Fibroblast of lung (primary cell): ENCODE results near the gene R3HCC1L. TPM values are rescaled to one million over a fixed set of nuclear protein-coding genes. Genes with fewer than 3 reads are reported as not detected.

Experiments used
- DNase-seq, 2 donors: peaks; one replicate each; pipeline versions ENCODE4 v3.0.0 to v3.0.0-alpha.2; 2010; ENCODE audit warnings: low read depth in 2 of 2
- H2AFZ ChIP-seq: 2 replicates; pipeline ENCODE4 v1.5.1; 2012; ENCODE audit warnings: low read length, control low read depth, inconsistent platforms
- H3K27ac ChIP-seq: 2 replicates; pipeline ENCODE4 v1.5.1; 2011; ENCODE audit warnings: low read length, control low read depth; ENCODE audit not compliant: insufficient read depth
- H3K27me3 ChIP-seq: 2 replicates; pipeline ENCODE4 v1.5.1; 2011; ENCODE audit warnings: mild to moderate bottlenecking, low read length; ENCODE audit not compliant: control insufficient read depth, insufficient read depth
- H3K36me3 ChIP-seq: 2 replicates; pipeline ENCODE4 v1.5.1; 2011; ENCODE audit warnings: low read length; ENCODE audit not compliant: control insufficient read depth, insufficient read depth
- H3K4me1 ChIP-seq: 2 replicates; pipeline ENCODE4 v1.5.1; 2011; ENCODE audit warnings: low read length; ENCODE audit not compliant: control insufficient read depth, insufficient read depth; ENCODE audit errors: extremely low read depth
- H3K4me2 ChIP-seq: 2 replicates; pipeline ENCODE4 v1.5.1; 2011; ENCODE audit warnings: low read length, control low read depth; ENCODE audit not compliant: insufficient read depth; ENCODE audit errors: extremely low read depth
- H3K4me3 ChIP-seq, 4 experiments: fragments of 200-600 bp in 1 of 4; sonication (generic) in 1 of 4; replicated peaks in 1 of 4; 2 replicates each; pipeline ENCODE4 v1.5.1; 2011 to 2016; ENCODE audit warnings: low read length in 4 of 4, low read depth in 3 of 4, mild to moderate bottlenecking in 3 of 4, control low read depth in 2 of 4, inconsistent platforms in 1 of 4, mixed read lengths in 1 of 4; ENCODE audit not compliant: insufficient read depth in 1 of 4; ENCODE audit errors: control extremely low read depth in 1 of 4
- H3K79me2 ChIP-seq: 2 replicates; pipeline ENCODE4 v1.5.1; 2012; ENCODE audit warnings: mild to moderate bottlenecking, low read length, inconsistent platforms; ENCODE audit not compliant: control insufficient read depth, insufficient read depth
- H3K9ac ChIP-seq: 2 replicates; pipeline ENCODE4 v1.5.1; 2011; ENCODE audit warnings: mild to moderate bottlenecking, low read length, control low read depth; ENCODE audit not compliant: insufficient read depth
- H3K9me3 ChIP-seq: 2 replicates; pipeline ENCODE4 v1.5.1; 2012; ENCODE audit warnings: low read depth, low read length; ENCODE audit not compliant: control insufficient read depth, insufficient read depth
- H4K20me1 ChIP-seq: 2 replicates; pipeline ENCODE4 v1.5.1; 2011; ENCODE audit warnings: low read length; ENCODE audit not compliant: control insufficient read depth, insufficient read depth; ENCODE audit errors: extremely low read depth
- CTCF ChIP-seq, 2 donors: IDR thresholded peaks in 1 of 2; conservative IDR thresholded peaks in 1 of 2; 1 replicate in 1 of 2; 2 replicates in 1 of 2; pipeline ENCODE4 v1.5.1; 2011 to 2012; ENCODE audit warnings: low read length in 2 of 2, control low read depth in 1 of 2, inconsistent platforms in 1 of 2, low read depth in 1 of 2, mild to moderate bottlenecking in 1 of 2
- EZH2 ChIP-seq: IDR thresholded peaks from 2 replicates; pipeline ENCODE4 v1.5.1; 2012; ENCODE audit warnings: low read length, control low read depth, mild to moderate bottlenecking; ENCODE audit errors: missing control alignments
- polyA plus RNA-seq, 2 donors: library from polyadenylated mRNA; depleted of rRNA in 1 of 2; stranded (reverse) in 1 of 2; unstranded in 1 of 2; fragments of >200 nt; gene quantifications; 2 replicates each; pipeline ENCODE4 v1.2.1, GENCODE V29; 2011 to 2012; ENCODE audit warnings: missing spikeins in 1 of 2
- total RNA-seq: library from RNA; depleted of rRNA; stranded (reverse); fragments of >200 nt; gene quantifications from 2 replicates; pipeline ENCODE4 v1.2.1, GENCODE V29; 2014

Gene R3HCC1L
- total and polyA plus RNA-seq, 2 donors (not counting 1 experiment from before 2014, with no cell fraction given), result 11.1 to 19.5 TPM

GRCh38 chr10:98260350-98260749, 125.9 kb downstream of the R3HCC1L start:
- no peak for DNase-seq
- Histone ChIP-seq H3K9me3 (no peaks in the 10 kb centered on the region), H3K4me3 (no peak overlapping the region), H3K27ac (no peak overlapping the region), H2AFZ (no peak overlapping the region), H3K36me3 (peaks cover 6% of the 10 kb centered on the region), H3K9ac (no peak overlapping the region), H3K4me2 (no peak overlapping the region), H3K27me3 (no peaks in the 10 kb centered on the region), H3K79me2 (no peaks in the 10 kb centered on the region), H3K4me1 (no peaks in the 10 kb centered on the region), H4K20me1 (no peaks in the 10 kb centered on the region)
- TF ChIP-seq EZH2 (no peak), CTCF (conservative IDR thresholded peaks at IDR 0.05 in 1 of 2, IDR thresholded peaks at IDR 0.05 in 1 of 2; ENCODE audit: low read depth in 1 of 2, low read length in 2 of 2) (no peak)

DNA sequence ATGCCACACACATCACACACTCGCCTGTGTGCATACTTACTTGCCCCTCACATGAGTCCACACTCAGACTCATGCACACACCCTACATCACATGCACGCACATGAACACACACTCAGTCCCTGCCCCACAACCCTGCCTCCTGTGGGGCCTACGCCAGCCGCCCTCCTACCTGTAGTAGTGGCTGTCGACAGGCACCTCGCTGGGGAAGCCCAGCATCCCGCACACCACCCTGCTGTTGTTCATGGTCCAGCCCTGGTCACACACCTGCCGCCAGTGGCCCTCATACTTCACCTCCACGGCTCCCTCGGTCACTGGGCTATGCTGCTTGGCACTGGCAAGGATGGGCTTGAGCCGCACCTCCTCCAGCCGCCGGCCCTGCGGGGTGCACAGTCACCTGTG, 126.3 kb downstream of the R3HCC1L start:
- H3K4me1 ChIP-seq, result no peaks in the 10 kb centered on the region
- no peaks in the 10 kb centered on the region for H3K27me3 ChIP-seq
- no peak overlapping the region for H3K27ac ChIP-seq
- H2AFZ ChIP-seq, result no peak overlapping the region
- H3K36me3 ChIP-seq, result peaks cover 6% of the 10 kb centered on the region
- TF ChIP-seq EZH2 (no peak), CTCF (conservative IDR thresholded peaks at IDR 0.05 in 1 of 2, IDR thresholded peaks at IDR 0.05 in 1 of 2; ENCODE audit: low read depth in 1 of 2, low read length in 2 of 2) (no peak)
- no peak for DNase-seq
- H3K9me3 ChIP-seq, result no peaks in the 10 kb centered on the region
- no peaks in the 10 kb centered on the region for H4K20me1 ChIP-seq
- H3K4me2 ChIP-seq, result no peak overlapping the region
- no peak overlapping the region for H3K4me3 ChIP-seq
- no peaks in the 10 kb centered on the region for H3K79me2 ChIP-seq
- no peak overlapping the region for H3K9ac ChIP-seq

DNA sequence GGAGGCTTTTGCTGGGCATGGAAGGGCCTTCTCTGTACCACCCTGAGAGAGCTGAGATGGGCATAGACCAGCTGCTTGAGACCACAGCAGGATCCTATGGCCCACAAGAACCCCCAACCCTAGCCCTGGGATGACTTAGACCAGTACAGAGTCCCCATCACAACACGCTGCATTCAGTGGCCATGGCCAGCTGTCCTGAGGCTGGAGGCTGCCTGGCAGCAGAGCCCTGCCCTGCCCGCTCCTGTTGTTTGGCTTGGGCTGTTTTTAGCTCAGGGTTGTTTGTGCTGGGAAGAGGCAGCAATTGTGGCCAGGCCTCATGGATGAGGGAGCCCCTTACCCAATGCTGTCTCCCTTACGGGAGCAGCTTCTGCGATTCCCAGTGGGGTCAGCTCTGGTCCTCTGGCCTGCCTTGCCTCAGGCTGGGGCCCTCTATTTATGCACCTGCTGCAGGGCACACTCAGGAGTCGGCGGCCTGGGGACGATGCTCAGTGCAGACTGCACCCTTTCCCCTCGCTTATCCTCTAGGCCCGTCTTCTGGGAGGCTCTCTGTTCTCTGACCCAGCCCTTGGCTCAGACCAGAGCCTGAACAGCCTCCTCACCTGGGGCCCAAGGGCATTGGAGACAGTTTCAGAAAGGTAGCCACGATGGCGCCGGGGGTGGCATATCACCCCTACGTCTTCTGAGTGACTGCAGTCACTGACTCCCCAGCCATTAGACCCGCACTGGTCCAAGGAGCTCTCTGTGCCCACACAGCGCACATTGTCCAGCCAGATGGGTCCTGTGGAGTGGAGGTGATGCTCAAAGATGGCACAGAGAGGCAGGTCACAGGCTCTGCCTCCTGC, 127.2 kb downstream of the R3HCC1L start:
- Histone ChIP-seq H3K9me3 (no peaks in the 10 kb centered on the region), H3K4me3 (no peak overlapping the region), H3K79me2 (no peaks in the 10 kb centered on the region), H3K36me3 (peaks cover 6% of the 10 kb centered on the region), H3K9ac (no peak overlapping the region), H3K4me1 (peaks cover 4% of the 10 kb centered on the region), H4K20me1 (no peaks in the 10 kb centered on the region), H3K27ac (no peak overlapping the region), H3K27me3 (no peaks in the 10 kb centered on the region), H2AFZ (no peak overlapping the region), H3K4me2 (no peak overlapping the region)
- DNase-seq, result no peak
- TF ChIP-seq CTCF (conservative IDR thresholded peaks at IDR 0.05 in 1 of 2, IDR thresholded peaks at IDR 0.05 in 1 of 2; ENCODE audit: low read depth in 1 of 2, low read length in 2 of 2), result no peak
- TF ChIP-seq EZH2, result no peak
